HG03378 (cell line): ENCODE measurements around the gene PNPT1.
A peak's percentile ranks its signal among the peaks of the same experiment; 100 is the strongest.
"Not testable (repeated sequence)": the region's sequence is repeated elsewhere in the genome, so short reads cannot be mapped to it uniquely, and the experiment has no call there.

ENCODE experiments used
- ATAC-seq: cut with Tn5 transposase; IDR thresholded peaks from one replicate; pipeline ENCODE4 v1.9.1; 2021; ENCODE audit warnings: mild to moderate bottlenecking, moderate library complexity; ENCODE audit not compliant: unreplicated experiment

The PNPT1 gene

DNA sequence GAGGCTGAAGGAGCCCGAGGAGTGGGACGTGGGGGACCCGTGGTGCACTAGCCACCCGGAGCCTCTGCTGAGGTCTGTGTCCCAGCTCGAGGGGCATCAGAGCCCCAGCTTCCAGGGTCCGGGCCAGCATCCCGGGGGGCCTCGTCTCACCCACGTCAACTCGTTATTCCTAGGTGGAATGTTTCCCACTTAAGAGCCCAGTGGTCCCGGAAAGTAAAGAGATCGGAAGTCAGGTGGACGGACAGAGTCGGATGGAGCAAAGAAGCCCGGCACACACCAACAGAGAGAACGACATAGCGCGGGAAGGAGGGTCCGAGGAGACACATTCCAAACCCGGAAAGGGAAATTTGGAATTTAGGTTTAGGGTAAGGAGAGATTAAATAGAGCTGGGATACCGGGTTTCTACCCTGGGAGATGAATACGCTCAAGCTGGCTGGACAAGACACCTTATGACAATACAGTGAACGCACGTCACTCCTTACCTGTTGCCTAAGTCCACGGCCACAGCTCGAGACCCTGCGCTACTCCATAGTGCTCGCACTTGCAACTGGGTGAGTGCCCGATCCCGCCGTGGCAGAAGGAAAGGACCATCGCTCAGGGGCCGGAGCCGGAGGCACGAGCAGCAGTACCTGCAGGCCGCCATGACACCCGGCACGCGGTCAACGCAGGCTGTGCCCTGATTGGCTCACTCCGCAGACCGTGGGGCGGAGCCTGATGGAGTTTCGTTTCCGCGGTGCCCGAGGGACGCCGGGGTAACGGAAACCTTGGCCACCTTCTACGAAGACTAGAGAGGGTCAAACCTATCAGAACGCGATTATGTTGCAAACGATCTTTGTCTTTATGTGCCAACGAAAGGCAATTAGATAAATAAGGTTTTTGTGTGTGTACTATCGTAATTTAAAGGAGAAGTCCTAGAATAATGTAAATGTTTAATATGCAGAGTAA, at the start of gene PNPT1:
Gene PNPT1 (minus strand): TSS at position 664 of the 945 bp plus-strand sequence. CDS start 21 bp downstream, at position 643.
- peak; percentile 99 for ATAC-seq

- no peak for ATAC-seq
These were observed 49.4 kb upstream of the PNPT1 start for GRCh38 chr2:55742996-55743395.

GRCh38 chr2:55736019-55736536, 42.4 kb upstream of the PNPT1 start:
- ATAC-seq, result not testable (repeated sequence)

- no peak for ATAC-seq
These were observed 41.1 kb upstream of the PNPT1 start for GRCh38 chr2:55734726-55735125.

DNA sequence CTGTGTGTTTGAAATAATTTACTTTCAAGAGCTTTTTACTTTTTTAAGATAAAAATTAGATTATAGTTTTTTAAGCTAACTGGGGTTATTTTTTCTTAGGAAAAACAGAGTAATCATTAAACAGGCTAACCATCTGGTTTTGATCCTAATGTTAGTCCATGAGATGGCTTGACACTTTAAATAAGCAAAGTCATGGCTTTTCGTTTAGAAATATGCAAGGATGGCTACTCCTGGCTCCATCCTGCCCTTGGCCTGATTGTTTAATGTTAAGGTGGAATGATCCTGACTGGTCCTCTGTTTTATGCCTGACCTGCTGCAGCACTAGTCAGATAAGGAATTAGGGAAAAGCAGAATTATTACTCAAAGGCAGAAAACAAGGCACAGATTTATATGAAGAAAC, 39.7 kb upstream of the PNPT1 start:
- no peak for ATAC-seq

DNA sequence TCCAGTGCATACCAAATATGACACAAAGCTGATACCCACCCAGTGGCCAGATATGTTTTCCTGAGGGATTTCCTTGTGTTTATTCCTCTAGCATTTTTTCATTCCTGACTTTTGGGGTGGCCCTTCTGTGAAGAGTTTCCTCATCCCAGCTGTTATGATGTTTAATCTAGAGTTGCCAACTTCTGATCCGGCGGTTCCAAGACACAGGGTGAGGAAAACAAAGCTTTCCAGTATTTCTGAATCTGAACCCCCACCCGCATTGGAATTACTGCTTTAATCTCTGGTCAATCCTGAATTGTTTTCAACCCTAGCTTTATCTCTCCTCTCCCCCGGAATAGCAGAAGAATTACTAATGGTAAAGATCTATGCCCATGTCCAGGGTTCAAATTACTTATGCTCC, 39.2 kb upstream of the PNPT1 start:
- ATAC-seq, result no peak

- ATAC-seq, result no peak
These were observed 35.6 kb upstream of the PNPT1 start for GRCh38 chr2:55729136-55729685.

GRCh38 chr2:55721596-55722215, 28.1 kb upstream of the PNPT1 start:
- no peak for ATAC-seq

DNA sequence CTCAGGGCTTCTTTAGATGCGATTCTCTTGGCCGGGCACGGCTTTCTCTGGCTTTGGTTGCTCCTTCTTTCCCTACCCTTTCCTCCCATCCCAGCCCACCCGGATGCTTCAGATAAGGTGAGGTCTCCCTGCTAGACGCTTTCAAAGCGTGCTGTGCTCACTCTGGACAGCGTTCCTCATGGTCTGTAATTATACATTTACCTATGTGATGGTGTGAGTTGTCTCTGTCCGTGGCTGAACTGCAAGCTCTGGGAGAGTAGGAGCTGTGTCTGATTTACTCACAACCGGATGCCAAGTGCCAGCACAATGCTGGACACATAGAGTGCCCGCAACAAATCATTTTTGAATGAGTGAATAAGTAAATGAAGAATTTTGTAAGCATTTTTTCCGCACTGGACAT, 26.8 kb upstream of the PNPT1 start:
- ATAC-seq, result no peak

DNA sequence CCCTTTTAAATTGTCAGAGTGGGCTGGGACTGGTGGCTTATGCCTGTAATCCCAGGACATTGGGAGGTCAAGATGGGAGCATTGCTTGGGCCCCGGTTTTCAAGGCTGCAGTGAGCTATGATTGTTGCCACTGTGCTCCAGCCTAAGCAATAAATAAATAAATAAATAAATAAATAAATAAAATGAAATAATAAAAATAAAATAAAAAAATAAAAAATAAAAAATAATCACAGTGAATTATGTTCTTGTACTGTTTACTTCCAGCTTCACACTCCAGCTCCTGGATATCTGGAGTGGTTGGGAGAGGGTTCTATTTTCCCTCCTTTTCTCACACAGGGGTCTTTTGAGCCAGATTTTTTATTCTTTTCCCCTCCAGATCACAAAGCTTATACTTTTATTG, 26.2 kb upstream of the PNPT1 start:
- ATAC-seq, result no peak

GRCh38 chr2:55718165-55719008, 24.7 kb upstream of the PNPT1 start:
- peak; percentile 59 for ATAC-seq

GRCh38 chr2:55715626-55716025, 22.0 kb upstream of the PNPT1 start:
- ATAC-seq, result no peak

DNA sequence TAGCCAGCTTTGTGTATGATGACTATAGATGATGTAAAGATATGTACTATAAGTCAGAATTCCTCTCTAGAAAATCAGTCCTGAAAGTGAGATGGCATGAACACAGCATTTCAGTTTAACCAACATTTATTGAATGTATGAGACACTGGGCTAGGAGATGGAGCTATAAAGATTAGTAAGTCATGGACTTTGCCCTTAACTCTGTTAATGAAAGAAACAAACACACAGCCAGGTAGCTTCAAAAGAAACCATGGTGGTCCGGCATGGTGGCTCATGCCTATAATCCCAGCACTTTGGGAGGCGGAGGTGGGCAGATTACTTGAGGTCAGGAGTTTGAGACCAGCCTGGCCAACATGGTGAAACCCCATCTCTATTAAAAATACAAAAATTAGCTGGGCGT, 21.5 kb upstream of the PNPT1 start:
- not testable (repeated sequence) for ATAC-seq

- no peak for ATAC-seq
These were observed 18.9 kb upstream of the PNPT1 start for GRCh38 chr2:55712477-55713060.

- no peak for ATAC-seq
These were observed 16.4 kb upstream of the PNPT1 start for GRCh38 chr2:55710025-55710424.

GRCh38 chr2:55707751-55708150, 14.1 kb upstream of the PNPT1 start:
- no peak for ATAC-seq

- not testable (repeated sequence) for ATAC-seq
These were observed 12.6 kb upstream of the PNPT1 start for GRCh38 chr2:55706258-55706657.

DNA sequence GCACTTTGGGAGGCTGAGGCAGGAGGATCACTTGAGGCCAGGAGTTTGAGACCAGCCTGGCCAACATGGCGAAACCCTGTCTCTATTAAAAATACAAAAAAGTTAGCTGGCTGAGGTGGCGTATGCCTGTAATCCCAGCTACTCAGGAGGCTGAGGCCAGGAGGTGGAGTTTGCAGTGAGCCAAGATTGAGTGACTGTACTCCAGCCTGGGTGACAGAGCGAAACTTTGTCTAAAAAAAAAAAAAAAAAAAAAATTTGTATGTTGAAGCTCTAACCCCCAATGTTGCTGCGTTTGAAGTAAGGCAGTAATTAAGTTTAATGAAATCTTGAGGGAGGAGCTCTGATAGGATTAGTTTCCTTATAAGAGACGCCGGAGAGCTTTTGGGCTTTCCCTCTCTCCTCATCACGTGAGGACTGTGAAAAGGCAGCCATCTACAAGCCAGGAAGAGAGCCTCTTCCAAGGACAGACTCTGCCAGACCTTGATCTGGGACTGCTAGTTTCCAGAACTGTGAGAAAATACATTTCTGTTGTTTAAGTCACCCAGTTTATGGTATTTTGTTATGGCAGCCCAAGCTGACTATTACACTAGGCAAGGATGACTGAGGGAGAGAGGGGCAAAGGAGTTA, 11.5 kb upstream of the PNPT1 start:
- no peak for ATAC-seq

DNA sequence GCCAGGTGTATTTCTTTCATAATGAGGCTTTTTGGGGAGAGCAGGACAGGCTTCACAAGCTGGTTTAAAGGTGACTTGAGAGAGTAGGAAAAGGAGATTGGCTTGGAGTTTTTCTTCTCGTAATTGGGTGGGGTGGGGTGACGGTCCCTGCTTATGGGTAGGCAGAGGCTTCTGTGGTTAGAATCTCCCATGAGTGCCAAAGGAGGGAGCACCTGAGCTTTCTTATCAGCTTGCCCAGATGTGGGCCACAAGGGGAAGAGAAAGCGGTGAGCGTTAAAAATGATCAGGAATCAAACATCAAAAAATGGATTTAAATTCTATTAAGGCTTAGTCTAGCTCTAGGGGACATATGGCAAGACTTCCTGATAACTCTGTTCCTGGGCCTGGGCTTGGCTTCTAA, 9.7 kb upstream of the PNPT1 start:
- ATAC-seq, result no peak

DNA sequence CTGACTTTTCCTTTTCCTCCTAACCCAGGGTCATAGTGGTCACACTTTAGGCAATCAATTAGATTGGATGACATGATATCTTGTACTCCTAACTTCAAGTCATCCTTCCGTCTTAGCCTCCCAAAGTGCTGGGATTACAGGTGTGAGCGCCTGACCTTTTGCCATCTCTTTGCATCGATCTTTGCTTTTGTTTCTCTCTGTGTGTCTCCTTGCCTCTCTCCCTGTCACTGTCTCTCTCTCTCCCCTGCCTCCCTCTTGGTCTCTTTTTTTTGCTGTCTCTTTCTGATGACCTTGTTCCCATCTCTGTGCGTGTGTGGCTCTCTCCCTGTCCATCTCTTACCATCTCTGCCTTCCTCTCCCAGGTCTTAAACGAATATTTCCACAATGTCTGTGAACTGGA, 904 bp downstream of the PNPT1 start:
- peak; percentile 0 for ATAC-seq
